IMR-90 (cell line): ENCODE measurements around the gene KDM3A. TPM values are rescaled to one million over a fixed set of nuclear protein-coding genes. Genes with fewer than 3 reads are reported as not detected.

ENCODE experiments used
- ATAC-seq: fragments of 200-7000 bp; cut with Tn5 transposase; 2 replicates; pipeline ENCODE4 v1.9.1; 2020; ENCODE audit warnings: low read depth, mild to moderate bottlenecking, moderate library complexity
- BruUV-seq: library from RNA; stranded (reverse); fragments of 400-500 nt; replicated peaks from 2 replicates; lab custom pipeline; 2021; lab: Mats Ljungman, UMichigan
- CTCF ChIA-PET: fragments of 300-600 bp; formaldehyde crosslinking; extraction: SDS; loops from one replicate; lab custom pipeline; 2021; ENCODE audit warnings: antibody characterized with exemption; lab: Yijun Ruan, JAX
- POLR2A ChIA-PET: fragments of 300-600 bp; sonication (Branson Sonifier 250); formaldehyde crosslinking; loops from one replicate; lab custom pipeline; 2022; ENCODE audit warnings: antibody characterized with exemption; ENCODE audit not compliant: unreplicated experiment; lab: Charles Lee
- DNase-seq: peaks from one replicate; pipeline ENCODE4 v3.0.0; 2013
- H2AFZ ChIP-seq: replicated peaks from 2 replicates; pipeline ENCODE3; 2013; ENCODE audit warnings: low read length, mild to moderate bottlenecking; ENCODE audit not compliant: poor library complexity
- H2AK5ac ChIP-seq: 2 replicates; pipeline ENCODE4 v1.6.1; 2013; ENCODE audit warnings: low read depth, low read length, inconsistent platforms
- H2AK9ac ChIP-seq: replicated peaks from 2 replicates; pipeline ENCODE3; 2013; ENCODE audit warnings: mild to moderate bottlenecking, low read depth, low read length, moderate library complexity; ENCODE audit not compliant: poor library complexity
- H2BK120ac ChIP-seq: 2 replicates; pipeline ENCODE4 v1.6.1; 2013; ENCODE audit warnings: low read depth, low read length, inconsistent platforms
- H2BK15ac ChIP-seq: 3 replicates; pipeline ENCODE4 v1.6.1; 2013; ENCODE audit warnings: low read depth, low read length, inconsistent platforms
- H2BK20ac ChIP-seq: 2 replicates; pipeline ENCODE4 v1.6.1; 2013; ENCODE audit warnings: low read depth, mild to moderate bottlenecking, inconsistent platforms, low read length, moderate library complexity
- H2BK5ac ChIP-seq: 2 replicates; pipeline ENCODE4 v1.6.1; 2013; ENCODE audit warnings: mild to moderate bottlenecking, low read depth, low read length, inconsistent platforms; ENCODE audit not compliant: poor library complexity, severe bottlenecking
- H3K14ac ChIP-seq: replicated peaks from 2 replicates; pipeline ENCODE4 v1.6.1; 2013; ENCODE audit warnings: low read depth, low read length, inconsistent platforms
- H3K18ac ChIP-seq: 2 replicates; pipeline ENCODE4 v1.6.1; 2013; ENCODE audit warnings: low read depth, low read length, control low read depth
- H3K23ac ChIP-seq: 2 replicates; pipeline ENCODE4 v1.6.1; 2013; ENCODE audit warnings: low read depth, low read length, inconsistent platforms
- H3K27ac ChIP-seq: 2 replicates; pipeline ENCODE4 v1.5.1; 2013; ENCODE audit warnings: mild to moderate bottlenecking, control low read depth, low read length; ENCODE audit not compliant: insufficient read depth
- H3K27me3 ChIP-seq: 2 replicates; pipeline ENCODE4 v1.6.1; 2013; ENCODE audit warnings: low read length; ENCODE audit not compliant: control insufficient read depth, insufficient read depth
- H3K36me3 ChIP-seq: 2 replicates; pipeline ENCODE4 v1.6.1; 2013; ENCODE audit warnings: low read length, mixed read lengths; ENCODE audit not compliant: control insufficient read depth, insufficient read depth
- H3K4ac ChIP-seq: 2 replicates; pipeline ENCODE4 v1.6.1; 2013; ENCODE audit warnings: low read depth, low read length, inconsistent platforms
- H3K4me1 ChIP-seq: 2 replicates; pipeline ENCODE4 v1.6.1; 2013; ENCODE audit warnings: low read length, mixed read lengths; ENCODE audit not compliant: control insufficient read depth, insufficient read depth
- H3K4me2 ChIP-seq: 2 replicates; pipeline ENCODE4 v1.6.1; 2013; ENCODE audit warnings: low read depth, mild to moderate bottlenecking, control low read depth, low read length, moderate library complexity
- H3K4me3 ChIP-seq: 2 replicates; pipeline ENCODE4 v1.5.1; 2013; ENCODE audit warnings: low read depth, mild to moderate bottlenecking, control low read depth, low read length, moderate library complexity; ENCODE audit not compliant: insufficient read depth
- H3K56ac ChIP-seq: 2 replicates; pipeline ENCODE4 v1.6.1; 2013; ENCODE audit warnings: low read length, inconsistent platforms; ENCODE audit not compliant: insufficient read depth; ENCODE audit errors: extremely low read depth
- H3K79me1 ChIP-seq, 2 experiments: 2 replicates each; pipeline ENCODE4 v1.6.1; 2013; ENCODE audit warnings: low read length in 2 of 2, inconsistent platforms in 1 of 2, low read depth in 1 of 2
- H3K9ac ChIP-seq: 2 replicates; pipeline ENCODE4 v1.6.1; 2013; ENCODE audit warnings: low read depth, low read length, control low read depth
- H3K9me1 ChIP-seq: 2 replicates; pipeline ENCODE4 v1.6.1; 2013; ENCODE audit warnings: low read length, inconsistent platforms; ENCODE audit not compliant: insufficient read depth
- H3K9me3 ChIP-seq: 2 replicates; pipeline ENCODE4 v1.6.1; 2013; ENCODE audit warnings: low read length; ENCODE audit not compliant: control insufficient read depth, insufficient read depth
- H4K20me1 ChIP-seq: 2 replicates; pipeline ENCODE4 v1.6.1; 2013; ENCODE audit warnings: low read length, inconsistent platforms; ENCODE audit not compliant: insufficient read depth
- H4K5ac ChIP-seq: 2 replicates; pipeline ENCODE4 v1.6.1; 2013; ENCODE audit warnings: mild to moderate bottlenecking, low read depth, low read length, control low read depth
- H4K8ac ChIP-seq, 2 experiments: 2 replicates each; pipeline ENCODE4 v1.6.1; 2013; ENCODE audit warnings: low read depth in 2 of 2, low read length in 2 of 2, control low read depth in 1 of 2, inconsistent platforms in 1 of 2
- H4K91ac ChIP-seq: 2 replicates; pipeline ENCODE4 v1.6.1; 2013; ENCODE audit warnings: low read depth, low read length, inconsistent platforms; ENCODE audit not compliant: insufficient read depth
- BHLHE40 ChIP-seq: fragments of 150-350 bp; IDR thresholded peaks from 2 replicates; pipeline ENCODE4 v1.6.1; 2016; ENCODE audit warnings: mild to moderate bottlenecking, low read depth, low read length
- CEBPB ChIP-seq: IDR thresholded peaks from 2 replicates; pipeline ENCODE4 v1.6.1; 2012; ENCODE audit warnings: low read depth, low read length, improper control_type of control experiment
- CHD1 ChIP-seq: IDR thresholded peaks from 2 replicates; pipeline ENCODE4 v1.6.1; 2012; ENCODE audit warnings: low read depth, low read length, improper control_type of control experiment
- MAFK ChIP-seq: IDR thresholded peaks from 2 replicates; pipeline ENCODE4 v1.6.1; 2012; ENCODE audit warnings: low read depth, low read length, improper control_type of control experiment
- WGBS, 2 experiments: methylation state at CpG; one replicate each; pipeline versions ENCODE4 v1.1.5 to v1.1.7; 2013; ENCODE audit warnings: missing lambda C conversion rate in 2 of 2; ENCODE audit not compliant: insufficient read length in 1 of 2; ENCODE audit errors: extremely low coverage in 2 of 2; 5-methylcytosine and 5-hydroxymethylcytosine counted together
- dilution Hi-C: fragments of 300-500 bp; cut with HindIII; formaldehyde crosslinking; loops from one replicate; pipeline ENCODE4 v1.14.3; 2018; ENCODE audit warnings: low sequenced_read_pairs; ENCODE audit not compliant: unreplicated experiment
- in situ Hi-C: fragments of 300-500 bp; cut with MboI; formaldehyde crosslinking; loops from 3 replicates; pipeline ENCODE4 v1.14.3; 2019; ENCODE audit warnings: low sequenced_read_pairs, inconsistent platforms, mixed read lengths
- intact Hi-C: fragments of 100-400 bp; cut with micrococcal nuclease; formaldehyde crosslinking; loops from 2 replicates; pipeline ENCODE4 v1.10.0; 2022
- polyA plus RNA-seq, 3 experiments: library from polyadenylated mRNA; depleted of rRNA; stranded (reverse); fragments of >200 nt; gene quantifications; 2 replicates each; pipeline ENCODE4 v1.2.3, GENCODE V29; 2012; ENCODE audit warnings: low replicate concordance in 1 of 3
- total RNA-seq: library from RNA; depleted of rRNA; stranded (reverse); fragments of >200 nt; gene quantifications from 2 replicates; pipeline ENCODE4 v1.2.3, GENCODE V29; 2012

Gene KDM3A
- total and polyA plus RNA-seq, 2 of the 4 experiments (the other 2 are of a cell fraction) = 24.8 to 33.3 TPM

DNA sequence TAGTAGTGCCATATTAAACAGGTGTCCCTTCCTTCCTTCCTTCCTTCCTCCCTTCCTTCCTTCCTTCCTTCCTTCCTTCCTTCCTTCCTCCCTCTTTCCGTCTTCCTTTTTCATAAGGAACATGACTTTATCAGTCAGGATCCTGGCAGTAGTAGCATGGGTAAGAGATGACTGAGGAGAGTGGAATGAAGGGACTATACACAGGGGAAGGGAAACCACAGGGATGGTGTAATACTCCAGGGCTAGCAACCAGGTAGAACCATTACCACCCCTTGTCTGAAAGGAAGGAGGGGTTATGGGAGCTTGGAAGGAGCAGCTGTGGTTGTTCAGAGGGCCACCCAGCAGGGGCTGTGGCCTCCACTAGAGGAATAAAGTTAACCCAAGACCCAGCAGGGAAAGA, 23.2 kb upstream of the KDM3A start:
- Histone ChIP-seq H4K91ac (no peak overlapping the region), H2BK15ac (no peak overlapping the region), H2BK5ac (no peak overlapping the region), H3K23ac (no peak overlapping the region), H4K8ac (no peak overlapping the region), H2AFZ (no peak overlapping the region), H3K4me3 (no peak overlapping the region), H3K27ac (no peak overlapping the region), H3K9me1 (no peaks in the 10 kb centered on the region; the same call in 1 of the 2 replicates), H4K20me1 (no peaks in the 10 kb centered on the region), H3K9ac (no peak overlapping the region), H3K4me1 (no peaks in the 10 kb centered on the region), H2AK5ac (no peak overlapping the region), H2AK9ac (no peak overlapping the region), H3K4me2 (no peak overlapping the region), H4K5ac (no peak overlapping the region), H3K27me3 (peaks cover 11% of the 10 kb centered on the region), H2BK120ac (no peak overlapping the region), H3K79me1 (no peaks in the 10 kb centered on the region), H3K18ac (no peak overlapping the region), H3K4ac (no peak overlapping the region), H2BK20ac (no peak overlapping the region), H3K14ac (no peak overlapping the region), H3K36me3 (no peaks in the 10 kb centered on the region), H3K56ac (no peak overlapping the region), H3K9me3 (no peaks in the 10 kb centered on the region)
- DNase-seq (peak; percentile 41), ATAC-seq (no peak)
- CTCF ChIA-PET = no interaction called here
- POLR2A ChIA-PET = no interaction called here
- no CpG with 5 or more reads among the region's 1 CpG for WGBS, 2 experiments
- in situ Hi-C loops = no loop called here
- TF ChIP-seq MAFK (no peak), CHD1 (no peak), CEBPB (0 out of 2 replicates have a peak, but pooled peaks have one; percentile 26), BHLHE40 (no peak)
- intact Hi-C loops = no loop called here
- dilution Hi-C loops = no loop called here
- no TSS peak for BruUV-seq
